Psoas muscle (tissue), 8 donors: Measurements from ENCODE around the gene GATA5. TPM values are rescaled to one million over a fixed set of nuclear protein-coding genes. Genes with fewer than 3 reads are reported as not detected.

Experiments
- ATAC-seq, 4 donors: fragments of 200-7000 bp; cut with Tn5 transposase; one replicate each; pipeline ENCODE4 v1.9.1; 2020; ENCODE audit warnings: moderate library complexity in 3 of 4, mild to moderate bottlenecking in 2 of 4
- DNase-seq, 2 donors: peaks; one replicate each; pipeline ENCODE4 v3.0.0-alpha.2; 2020
- H3K27ac ChIP-seq: fragments of 200-600 bp; one replicate; pipeline ENCODE4 v1.8.0; 2022
- H3K27me3 ChIP-seq, 3 donors: fragments of 200-600 bp in 1 of 3; one replicate each; pipeline versions ENCODE4 v1.6.1 to v1.8.0; 2013 to 2022; ENCODE audit warnings: low read length in 2 of 3, mild to moderate bottlenecking in 2 of 3, moderate library complexity in 1 of 3; ENCODE audit not compliant: insufficient read depth in 3 of 3
- H3K36me3 ChIP-seq, 2 donors: fragments of 200-600 bp in 1 of 2; one replicate each; pipeline versions ENCODE4 v1.6.1 to v1.8.0; 2013 to 2022; ENCODE audit warnings: low read depth in 1 of 2, mild to moderate bottlenecking in 1 of 2, moderate library complexity in 1 of 2; ENCODE audit not compliant: insufficient read depth in 1 of 2
- H3K4me1 ChIP-seq: fragments of 200-600 bp; one replicate; pipeline ENCODE4 v1.8.0; 2022
- H3K4me3 ChIP-seq: fragments of 200-600 bp; one replicate; pipeline ENCODE4 v1.8.0; 2022; ENCODE audit warnings: mild to moderate bottlenecking
- H3K9me3 ChIP-seq: fragments of 200-600 bp; one replicate; pipeline ENCODE4 v1.8.0; 2022
- CTCF ChIP-seq: fragments of 200-600 bp; IDR thresholded peaks from one replicate; pipeline ENCODE4 v1.8.0; 2022; ENCODE audit warnings: antibody characterized with exemption
- WGBS, 3 donors: extraction: QIAGEN DNeasy Blood & Tissue Kit; methylation state at CpG; one replicate each; pipeline versions ENCODE4 v1.1.6 to v1.1.7; 2013; 5-methylcytosine and 5-hydroxymethylcytosine counted together
- intact Hi-C, 2 donors: fragments of 100-400 bp; cut with DNase I; formaldehyde crosslinking; loops; one replicate each; pipeline versions ENCODE4 v1.11.0 to v1.14.2; 2022
- polyA plus RNA-seq, 3 donors: library from polyadenylated mRNA; stranded (reverse); fragments of 200-250 nt; gene quantifications; one replicate each; pipeline ENCODE4 v1.2.3, GENCODE V29; 2013
- total RNA-seq, 4 donors: library from RNA; stranded (reverse); fragmentation: NEBNext Ultra II Directional in 2 of 4; extraction: Animal tissue kit (Norgen Biotek cat#: 25700) in 2 of 4; gene quantifications; one replicate each; pipeline versions ENCODE4 v1.2.1 to v1.2.4, GENCODE V29; 2021 to 2023
- donor health status: healthy with polysubstance abuse.
- donor health status: DM: no; HTN: no; CAD: no; lungs with moderate emphysema.
- donor health status: Bipolar disorder and iron deficiency.
- donor health status: healthy.
- donor health status: DM: yes; HTN: yes; CAD: no.
- donor health status: DM: no; HTN: no; CAD: no.
- donor health status: DM: no; HTN: no; CAD: no.
- donor health status: DM: yes; HTN: yes; CAD: no.

Gene GATA5
- total and polyA plus RNA-seq, 7 donors = 0.01 to 0.14 (median 0.08) TPM; not detected in 3

GRCh38 chr20:62483613-62484458 lies 8.0 kb upstream of the GATA5 start:
- no peak for DNase-seq
- no peak for ATAC-seq
- Histone ChIP-seq H3K36me3 (no peaks in the 10 kb centered on the region), H3K9me3 (no peaks in the 10 kb centered on the region), H3K4me1 (no peaks in the 10 kb centered on the region), H3K4me3 (no peak overlapping the region), H3K27me3 (peaks cover 0 to 63% (median 6%) of the 10 kb centered on the region in 3 donors), H3K27ac (no peak overlapping the region)
- no peak for TF ChIP-seq CTCF
- 88 to 94% (median 92%) methylated on average over 25 of the region's 25 CpGs for WGBS, 3 donors
- intact Hi-C loops = loop anchor here in 1 of 2 donors (5.0 kb wide), 1 partner anchor 133 kb away; no protein-coding TSS in a partner anchor

- ATAC-seq = no peak
- Histone ChIP-seq H3K27me3 (peaks cover 0 to 71% (median 6%) of the 10 kb centered on the region in 3 donors), H3K9me3 (no peaks in the 10 kb centered on the region), H3K36me3 (no peaks in the 10 kb centered on the region), H3K4me1 (peaks cover 4% of the 10 kb centered on the region), H3K27ac (no peak overlapping the region), H3K4me3 (no peak overlapping the region)
- intact Hi-C loops = loop anchor here in 1 of 2 donors (5.0 kb wide), 1 partner anchor 134 kb away; no protein-coding TSS in a partner anchor
- no peak for DNase-seq
- WGBS, 3 donors = 64 to 70% (median 70%) methylated on average over 8 of the region's 8 CpGs
- TF ChIP-seq CTCF = no peak
These were observed 7.2 kb upstream of the GATA5 start for GRCh38 chr20:62482974-62483373.

GRCh38 chr20:62482146-62482809 lies 6.5 kb upstream of the GATA5 start:
- 39 to 51% (median 39%) methylated on average over 24 to 25 of the region's 25 CpGs for WGBS, 3 donors
- Histone ChIP-seq H3K27me3 (peaks cover 0 to 74% (median 12%) of the 10 kb centered on the region in 3 donors), H3K4me3 (no peak overlapping the region), H3K9me3 (no peaks in the 10 kb centered on the region), H3K27ac (no peak overlapping the region), H3K4me1 (peaks cover 8% of the 10 kb centered on the region), H3K36me3 (no peaks in the 10 kb centered on the region)
- DNase-seq (no peak), ATAC-seq (no peak)
- TF ChIP-seq CTCF = no peak
- intact Hi-C loops = loop anchor here in 1 of 2 donors (5.0 kb wide), 1 partner anchor 135 kb away; no protein-coding TSS in a partner anchor

- DNase-seq (no peak), ATAC-seq (no peak)
- H3K9me3 ChIP-seq = no peaks in the 10 kb centered on the region
- no peak overlapping the region for H3K27ac ChIP-seq
- WGBS, 3 donors = 27 to 48% (median 37%) methylated on average over 28 to 29 of the region's 29 CpGs
- no peak overlapping the region for H3K4me3 ChIP-seq
- no peak for TF ChIP-seq CTCF
- H3K36me3 ChIP-seq = no peaks in the 10 kb centered on the region
- H3K4me1 ChIP-seq = peaks cover 9% of the 10 kb centered on the region
- intact Hi-C loops = loop anchor here in 1 of 2 donors (5.0 kb wide), 1 partner anchor 136 kb away; no protein-coding TSS in a partner anchor
- H3K27me3 ChIP-seq = peaks cover 0 to 76% (median 13%) of the 10 kb centered on the region in 3 donors
These were observed 5.8 kb upstream of the GATA5 start for GRCh38 chr20:62481425-62482145.
